Thymus (tissue), 11 donors: ENCODE data around the gene ZNF732. TPM values are rescaled to one million over a fixed set of nuclear protein-coding genes. Genes with fewer than 3 reads are reported as not detected.
"Not testable (repeated sequence)": the region's sequence is repeated elsewhere in the genome, so short reads cannot be mapped to it uniquely, and the experiment has no call there.

Experiments used
- DNase-seq, 9 donors: peaks; one replicate each; pipeline ENCODE4 v3.0.0-alpha.2; 2013; ENCODE audit warnings: low spot score in 9 of 9, low read depth in 6 of 9, missing footprints in 1 of 9
- H3K27ac ChIP-seq, 2 donors: one replicate each; pipeline ENCODE4 v1.5.1; 2013; ENCODE audit warnings: control low read depth in 1 of 2, low read depth in 1 of 2, low read length in 1 of 2, mild to moderate bottlenecking in 1 of 2, moderate library complexity in 1 of 2
- H3K27me3 ChIP-seq, 2 donors: one replicate each; pipeline ENCODE4 v1.5.1; 2013; ENCODE audit warnings: low read length in 1 of 2; ENCODE audit not compliant: control insufficient read depth in 2 of 2, insufficient read depth in 1 of 2
- H3K36me3 ChIP-seq, 2 donors: one replicate each; pipeline ENCODE4 v1.5.1; 2013; ENCODE audit warnings: low read length in 1 of 2, mild to moderate bottlenecking in 1 of 2, moderate library complexity in 1 of 2; ENCODE audit not compliant: control insufficient read depth in 2 of 2, insufficient read depth in 2 of 2
- H3K4me1 ChIP-seq, 2 donors: one replicate each; pipeline ENCODE4 v1.5.1; 2013; ENCODE audit warnings: low read length in 2 of 2; ENCODE audit not compliant: control insufficient read depth in 2 of 2, insufficient read depth in 2 of 2
- H3K4me3 ChIP-seq, 2 donors: one replicate each; pipeline ENCODE4 v1.5.1; 2013; ENCODE audit warnings: low read length in 2 of 2, control low read depth in 1 of 2, mild to moderate bottlenecking in 1 of 2
- H3K9me3 ChIP-seq, 2 donors: one replicate each; pipeline ENCODE4 v1.5.1; 2013; ENCODE audit warnings: low read length in 1 of 2, mild to moderate bottlenecking in 1 of 2; ENCODE audit not compliant: control insufficient read depth in 2 of 2, insufficient read depth in 1 of 2
- WGBS: extraction: QIAGEN DNeasy Blood & Tissue Kit; methylation state at CpG from one replicate; pipeline ENCODE4 v1.1.7; 2013; 5-methylcytosine and 5-hydroxymethylcytosine counted together
- polyA plus RNA-seq: library from polyadenylated mRNA; stranded (reverse); fragments of 200-250 nt; gene quantifications from one replicate; pipeline ENCODE4 v1.2.3, GENCODE V29; 2013
- total RNA-seq: library from RNA; stranded (reverse); fragments of 120-200 nt; gene quantifications from one replicate; pipeline ENCODE4 v1.2.4, GENCODE V29; 2013
- donor health status: healthy.

Gene ZNF732
- total and polyA plus RNA-seq, 2 donors, result 0.09 to 0.42 TPM

DNA sequence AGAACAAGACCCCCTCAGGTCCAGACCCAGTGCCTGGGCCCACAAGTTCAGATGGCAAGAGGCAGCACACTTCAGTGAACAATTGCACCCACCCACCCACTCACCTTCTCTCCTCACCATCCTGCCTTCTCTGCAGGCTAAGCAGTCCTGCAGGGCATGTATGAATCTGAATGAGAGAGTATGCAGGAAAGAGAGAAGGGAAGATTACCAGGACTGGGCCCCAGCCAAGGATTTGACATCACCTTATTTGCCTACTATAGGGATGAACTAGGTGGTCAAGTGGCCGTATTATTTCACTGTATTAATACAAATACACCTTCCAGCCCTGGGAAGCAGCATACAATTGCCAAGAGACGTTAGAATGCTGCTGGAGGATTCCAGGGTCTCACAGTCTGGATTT is 30.2 kb upstream of the ZNF732 start:
- H3K27ac ChIP-seq, result no peak overlapping the region
- no peak for DNase-seq
- peaks cover 10% of the 10 kb centered on the region in 2 donors for H3K4me1 ChIP-seq
- peaks cover 0 to 1% of the 10 kb centered on the region in 2 donors for H3K36me3 ChIP-seq
- H3K4me3 ChIP-seq, result no peak overlapping the region
- WGBS, result 92% methylated on average over 2 of the region's 2 CpGs
- H3K27me3 ChIP-seq, result peaks cover 3 to 15% of the 10 kb centered on the region in 2 donors
- H3K9me3 ChIP-seq, result peaks cover 7 to 19% of the 10 kb centered on the region in 2 donors

DNA sequence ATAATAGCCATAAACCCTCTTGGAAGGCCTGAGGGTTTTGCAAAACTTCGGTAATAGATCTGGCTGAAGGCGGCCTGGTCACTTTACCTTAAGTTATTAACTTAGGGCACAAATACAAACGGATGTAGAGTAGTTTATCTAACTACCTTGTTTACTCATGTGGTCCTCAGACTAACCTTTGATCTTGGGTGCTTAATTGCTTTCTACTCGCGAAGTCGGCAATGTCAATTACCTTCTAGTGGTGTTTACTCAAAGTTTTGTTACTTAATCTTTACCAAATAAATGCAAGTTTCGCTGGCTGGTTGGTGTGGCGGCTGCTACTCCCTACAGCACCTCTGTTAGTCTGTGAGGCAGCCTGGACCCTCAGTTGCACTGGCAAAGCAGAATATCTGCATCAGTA is 23.5 kb upstream of the ZNF732 start:
- DNase-seq, result no peak
- Histone ChIP-seq H3K9me3 (peaks cover 0 to 38% of the 10 kb centered on the region in 2 donors), H3K27ac (no peak overlapping the region), H3K4me1 (no peaks in the 10 kb centered on the region), H3K36me3 (no peaks in the 10 kb centered on the region), H3K4me3 (no peak overlapping the region), H3K27me3 (no peaks in the 10 kb centered on the region)
- 97% methylated on average over 8 of the region's 8 CpGs for WGBS

DNA sequence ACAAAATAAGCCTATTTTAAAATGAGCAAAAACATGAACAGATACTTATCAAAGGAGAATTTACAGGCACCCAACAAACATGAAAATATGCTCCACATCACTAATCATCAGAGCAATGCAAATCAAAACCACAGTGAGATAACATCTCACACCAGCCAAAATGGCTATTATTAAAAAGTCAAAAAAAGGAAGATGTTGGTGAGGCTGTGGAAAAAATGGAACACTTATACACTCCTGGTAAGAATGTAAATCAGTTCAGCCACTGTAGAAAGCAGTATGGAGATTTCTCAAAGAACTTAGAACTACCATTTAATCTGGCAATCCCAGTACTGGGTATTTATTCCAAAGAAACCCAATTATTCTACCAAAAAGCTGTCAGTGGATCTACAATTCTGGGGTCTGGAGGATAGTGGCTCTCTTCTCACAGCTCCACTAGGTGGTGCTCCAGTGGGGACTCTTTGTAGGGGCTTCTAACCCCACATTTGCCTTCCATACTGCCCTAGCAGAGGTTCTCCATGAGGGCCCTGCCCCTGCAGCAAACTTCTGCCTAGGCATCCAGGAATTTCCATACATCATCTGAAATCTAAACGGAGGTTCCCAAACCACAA is 9.1 kb upstream of the ZNF732 start:
- Histone ChIP-seq H3K9me3 (peaks cover 1 to 32% of the 10 kb centered on the region in 2 donors), H3K27ac (no peak overlapping the region), H3K4me1 (no peaks in the 10 kb centered on the region), H3K27me3 (no peaks in the 10 kb centered on the region), H3K4me3 (no peak overlapping the region), H3K36me3 (no peaks in the 10 kb centered on the region)
- DNase-seq, result no peak
- WGBS, result 95% methylated on average over 1 of the region's 1 CpG

GRCh38 chr4:309807-310206 is 4.5 kb upstream of the ZNF732 start:
- H3K27me3 ChIP-seq, result peaks cover 0 to 7% of the 10 kb centered on the region in 2 donors
- H3K36me3 ChIP-seq, result no peaks in the 10 kb centered on the region
- no peaks in the 10 kb centered on the region for H3K4me1 ChIP-seq
- H3K27ac ChIP-seq, result no peak overlapping the region
- peaks cover 6 to 31% of the 10 kb centered on the region in 2 donors for H3K9me3 ChIP-seq
- DNase-seq, result no peak
- H3K4me3 ChIP-seq, result no peak overlapping the region
- 15% methylated on average over 1 of the region's 1 CpG for WGBS

DNA sequence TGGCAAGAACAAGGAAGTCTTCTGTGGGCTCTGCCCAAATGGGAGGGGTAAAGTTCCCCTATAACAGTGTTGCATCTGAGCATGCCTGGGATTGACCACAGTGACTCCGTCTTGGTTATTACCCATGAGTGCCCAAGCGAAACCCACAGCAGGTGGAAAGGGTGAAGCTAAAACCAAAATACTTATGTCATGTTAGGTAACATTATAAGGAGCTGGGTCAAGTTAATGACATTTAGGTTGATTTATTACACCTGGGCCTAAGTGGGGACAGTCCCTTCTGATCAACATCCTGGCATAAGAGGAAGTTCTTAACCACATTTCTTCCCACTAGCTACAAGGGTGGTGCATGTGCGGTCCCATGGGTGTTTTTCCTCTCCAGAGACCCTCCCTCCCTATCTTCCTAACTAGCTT is 1.3 kb upstream of the ZNF732 start:
- DNase-seq, result no peak
- no peak overlapping the region for H3K27ac ChIP-seq
- H3K27me3 ChIP-seq, result peaks cover 0 to 12% of the 10 kb centered on the region in 2 donors
- H3K4me3 ChIP-seq, result no peak overlapping the region
- no peaks in the 10 kb centered on the region for H3K4me1 ChIP-seq
- no peaks in the 10 kb centered on the region for H3K36me3 ChIP-seq
- peaks cover 6 to 25% of the 10 kb centered on the region in 2 donors for H3K9me3 ChIP-seq
- WGBS, result 27% methylated on average over 3 of the region's 3 CpGs

DNA sequence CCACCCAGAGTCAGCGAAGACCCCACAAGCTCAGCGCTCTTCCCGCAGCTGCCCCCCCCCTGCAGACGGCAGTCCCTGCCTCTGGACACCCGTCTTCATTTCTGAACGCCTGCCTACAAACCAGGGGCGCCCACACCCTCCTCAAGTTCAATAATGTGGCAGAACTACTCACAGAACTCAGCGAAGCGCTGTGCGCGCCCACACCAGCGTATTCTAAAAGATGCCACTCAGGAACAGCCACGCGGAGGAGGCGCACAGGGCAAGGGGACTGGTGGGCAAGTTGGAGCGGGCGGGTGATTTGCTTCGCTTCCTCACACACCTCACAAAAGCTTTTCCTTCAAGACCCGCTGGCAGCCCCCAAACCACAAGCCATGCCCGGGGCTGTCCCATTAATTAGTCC is 758 bp downstream of the ZNF732 start:
- not testable (repeated sequence) for H3K4me3 ChIP-seq, H3K36me3 ChIP-seq, DNase-seq, H3K4me1 ChIP-seq, H3K27ac ChIP-seq
- Histone ChIP-seq H3K27me3 (peaks cover 0 to 12% of the 10 kb centered on the region in 2 donors), H3K9me3 (peaks cover 6 to 32% of the 10 kb centered on the region in 2 donors)
- WGBS, result 36% methylated on average over 20 of the region's 20 CpGs

DNA sequence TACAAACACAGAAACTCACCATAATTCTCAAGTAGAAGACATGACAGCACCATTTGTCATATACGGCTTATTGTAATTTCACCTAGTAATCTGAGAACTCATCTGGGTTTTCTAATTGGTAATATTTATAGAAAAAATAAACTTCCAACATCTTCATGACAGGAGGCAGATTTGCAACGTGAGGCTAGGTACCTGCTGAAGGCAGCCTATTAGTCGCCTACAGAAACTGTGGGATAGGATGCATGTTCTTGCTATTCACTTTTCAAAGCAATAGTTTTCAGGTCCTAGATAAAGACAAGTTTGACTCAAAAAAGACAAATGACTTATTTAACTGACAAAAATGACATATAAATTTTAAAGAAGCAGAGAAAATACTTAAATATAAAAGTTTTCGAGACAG is 2.9 kb downstream of the ZNF732 start:
- Histone ChIP-seq H3K4me3 (no peak overlapping the region), H3K4me1 (no peaks in the 10 kb centered on the region), H3K27me3 (peaks cover 0 to 12% of the 10 kb centered on the region in 2 donors), H3K9me3 (peaks cover 6 to 34% of the 10 kb centered on the region in 2 donors), H3K27ac (no peak overlapping the region), H3K36me3 (no peaks in the 10 kb centered on the region)
- 97% methylated on average over 4 of the region's 4 CpGs for WGBS
- no peak for DNase-seq

DNA sequence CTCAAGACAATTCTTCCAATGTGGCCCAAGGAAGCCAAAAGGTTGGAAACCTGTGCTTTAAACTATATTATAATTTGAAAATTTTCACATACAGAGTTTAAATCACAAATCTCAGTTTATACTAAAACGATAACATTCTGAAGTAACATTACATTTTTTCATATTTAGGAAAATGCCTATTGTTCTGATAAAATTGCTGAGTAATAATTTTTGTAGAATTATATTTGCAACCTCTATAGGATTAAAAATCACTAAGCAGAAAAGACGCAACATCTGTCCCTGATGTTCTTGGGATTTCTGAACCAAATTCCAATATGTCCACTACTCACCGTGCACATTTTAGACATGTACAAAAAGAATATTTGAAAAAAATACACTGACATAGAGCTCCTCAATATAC is 10.5 kb downstream of the ZNF732 start:
- Histone ChIP-seq H3K27ac (no peak overlapping the region), H3K4me3 (no peak overlapping the region), H3K4me1 (no peaks in the 10 kb centered on the region), H3K27me3 (no peaks in the 10 kb centered on the region), H3K36me3 (no peaks in the 10 kb centered on the region), H3K9me3 (peaks cover 0 to 14% of the 10 kb centered on the region in 2 donors)
- WGBS, result 98% methylated on average over 3 of the region's 3 CpGs
- no peak for DNase-seq

- no peak for DNase-seq
- H3K4me3 ChIP-seq, result no peak overlapping the region
Measured at GRCh38 chr4:288891-289290, 16.4 kb downstream of the ZNF732 start.

More at GRCh38 chr4:288891-289290, 16.4 kb downstream of the ZNF732 start:
- Histone ChIP-seq H3K36me3 (no peaks in the 10 kb centered on the region), H3K27me3 (no peaks in the 10 kb centered on the region), H3K27ac (no peak overlapping the region), H3K9me3 (peaks cover 0 to 31% of the 10 kb centered on the region in 2 donors), H3K4me1 (no peaks in the 10 kb centered on the region)
- WGBS, result 94% methylated on average over 2 of the region's 2 CpGs
